IMR-90 (cell line): ENCODE measurements around the gene LMBRD2.

Source experiments
- POLR2A ChIP-seq: IDR thresholded peaks from 2 replicates; pipeline ENCODE4 v1.6.1; 2012; ENCODE audit warnings: mild to moderate bottlenecking, low read depth, low read length
- RAD21 ChIP-seq: IDR thresholded peaks from 2 replicates; pipeline ENCODE4 v1.6.1; 2012; ENCODE audit warnings: low read length, improper control_type of control experiment
- RCOR1 ChIP-seq: IDR thresholded peaks from 2 replicates; pipeline ENCODE4 v1.6.1; 2012; ENCODE audit warnings: mild to moderate bottlenecking, low read length, improper control_type of control experiment; ENCODE audit not compliant: insufficient replicate concordance
- RFX5 ChIP-seq: IDR thresholded peaks from 2 replicates; pipeline ENCODE4 v1.8.0; 2012; ENCODE audit warnings: low read depth, mild to moderate bottlenecking, low read length, moderate library complexity
- TF ChIP-seq, protein P1 (sequence below): conservative IDR thresholded peaks from 2 replicates; pipeline ENCODE4 v1.5.1; 2012; ENCODE audit warnings: mild to moderate bottlenecking, low read depth, low read length, improper control_type of control experiment

- TF ChIP-seq RAD21, result no peak
- TF ChIP-seq RFX5, result no peak
- TF ChIP-seq, protein P1, sequence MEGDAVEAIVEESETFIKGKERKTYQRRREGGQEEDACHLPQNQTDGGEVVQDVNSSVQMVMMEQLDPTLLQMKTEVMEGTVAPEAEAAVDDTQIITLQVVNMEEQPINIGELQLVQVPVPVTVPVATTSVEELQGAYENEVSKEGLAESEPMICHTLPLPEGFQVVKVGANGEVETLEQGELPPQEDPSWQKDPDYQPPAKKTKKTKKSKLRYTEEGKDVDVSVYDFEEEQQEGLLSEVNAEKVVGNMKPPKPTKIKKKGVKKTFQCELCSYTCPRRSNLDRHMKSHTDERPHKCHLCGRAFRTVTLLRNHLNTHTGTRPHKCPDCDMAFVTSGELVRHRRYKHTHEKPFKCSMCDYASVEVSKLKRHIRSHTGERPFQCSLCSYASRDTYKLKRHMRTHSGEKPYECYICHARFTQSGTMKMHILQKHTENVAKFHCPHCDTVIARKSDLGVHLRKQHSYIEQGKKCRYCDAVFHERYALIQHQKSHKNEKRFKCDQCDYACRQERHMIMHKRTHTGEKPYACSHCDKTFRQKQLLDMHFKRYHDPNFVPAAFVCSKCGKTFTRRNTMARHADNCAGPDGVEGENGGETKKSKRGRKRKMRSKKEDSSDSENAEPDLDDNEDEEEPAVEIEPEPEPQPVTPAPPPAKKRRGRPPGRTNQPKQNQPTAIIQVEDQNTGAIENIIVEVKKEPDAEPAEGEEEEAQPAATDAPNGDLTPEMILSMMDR, result no peak
- TF ChIP-seq RCOR1, result no peak
- TF ChIP-seq POLR2A, result no peak
These were observed 51.9 kb downstream of the LMBRD2 start for GRCh38 chr5:36099748-36100147.
